DMS 273 (cell line): ENCODE data around the gene CRYBG2.
"Not testable (repeated sequence)": the region's sequence is repeated elsewhere in the genome, so short reads cannot be mapped to it uniquely, and the experiment has no call there.

Experiments
- DNase-seq: peaks from one replicate; lab custom pipeline; 2025; ENCODE audit not compliant: unreplicated experiment; lab: John Stamatoyannopoulos, UW

Gene CRYBG2

DNA sequence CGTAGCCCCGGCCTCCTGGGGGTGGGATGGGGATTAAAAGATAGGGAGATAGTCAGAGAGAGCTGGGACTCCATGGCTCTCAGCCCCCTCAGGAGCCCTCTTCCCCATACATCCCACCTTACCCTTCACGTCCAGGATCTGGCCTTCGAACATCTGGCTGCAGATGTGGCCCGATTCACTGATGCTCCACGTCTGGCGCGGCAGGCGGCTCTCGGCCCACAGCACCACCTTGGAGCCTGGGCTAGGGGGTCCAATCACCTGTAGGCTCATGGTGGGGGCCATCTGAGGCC, 31.9 kb downstream of the CRYBG2 start:
- DNase-seq = no peak

DNA sequence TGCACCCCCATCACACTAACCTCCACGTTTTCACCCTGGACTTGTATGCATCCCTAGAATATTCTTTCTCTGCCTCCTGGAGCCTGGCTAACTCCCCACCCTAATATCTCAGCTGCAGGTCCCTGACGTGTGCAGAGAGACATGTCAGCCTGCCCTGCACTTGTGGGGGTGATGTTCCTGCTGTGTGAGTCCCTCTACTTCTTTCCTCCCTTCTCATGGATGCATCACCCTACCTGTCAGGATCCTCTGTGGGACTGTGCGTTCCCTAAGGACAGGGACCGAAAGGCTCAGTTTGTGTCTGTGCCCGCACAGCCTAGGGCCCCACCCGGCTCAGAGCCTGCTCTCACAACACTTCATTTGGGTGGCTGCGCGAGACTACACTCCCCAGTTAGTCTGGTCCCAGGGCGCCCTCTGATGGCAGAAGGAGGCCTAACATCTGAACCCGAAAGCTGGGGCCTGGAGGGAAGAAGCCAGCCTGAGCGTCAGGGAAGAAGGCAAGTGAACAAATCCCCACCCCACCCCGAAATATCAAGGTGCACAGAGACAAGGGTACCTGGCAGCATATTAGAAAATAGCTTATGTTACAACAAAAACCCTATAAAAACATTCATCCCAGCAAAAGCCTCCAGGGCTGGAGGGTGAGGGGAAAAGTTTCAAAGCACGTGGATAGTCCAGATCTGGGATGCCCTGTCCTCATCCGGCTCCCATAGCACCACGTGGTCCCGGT, 32.5 kb downstream of the CRYBG2 start:
- peak; percentile 95 for DNase-seq

- no peak for DNase-seq
Observed at GRCh38 chr1:26320896-26321295, 33.0 kb downstream of the CRYBG2 start.

GRCh38 chr1:26318338-26319064, 35.4 kb downstream of the CRYBG2 start:
- peak; percentile 71 for DNase-seq

- no peak for DNase-seq
Observed at GRCh38 chr1:26317612-26318337, 36.2 kb downstream of the CRYBG2 start, which contains the start of gene CD52. TSS of gene CD52 (plus strand) at chr1:26317958. CDS start at chr1:26318018, 60 bp downstream.

DNA sequence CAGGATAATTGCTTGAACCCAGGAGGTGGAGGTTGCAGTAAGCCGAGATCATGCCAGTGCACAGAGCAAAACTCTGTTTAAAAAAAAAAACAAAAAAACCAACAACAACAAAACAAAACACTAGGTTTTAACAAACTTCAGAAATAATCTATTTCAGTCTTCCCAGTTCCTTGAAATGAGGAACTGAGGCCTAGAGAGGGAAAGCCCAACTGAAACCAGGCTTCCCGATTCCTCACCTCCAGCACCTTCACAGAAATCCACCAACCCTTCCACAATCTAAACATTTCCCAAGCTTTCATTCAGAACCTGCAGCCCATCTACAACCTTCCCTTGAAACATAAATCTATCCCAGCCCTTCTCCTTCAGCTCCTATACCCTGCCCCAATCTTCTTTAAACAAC, 36.8 kb downstream of the CRYBG2 start:
- no peak for DNase-seq

DNA sequence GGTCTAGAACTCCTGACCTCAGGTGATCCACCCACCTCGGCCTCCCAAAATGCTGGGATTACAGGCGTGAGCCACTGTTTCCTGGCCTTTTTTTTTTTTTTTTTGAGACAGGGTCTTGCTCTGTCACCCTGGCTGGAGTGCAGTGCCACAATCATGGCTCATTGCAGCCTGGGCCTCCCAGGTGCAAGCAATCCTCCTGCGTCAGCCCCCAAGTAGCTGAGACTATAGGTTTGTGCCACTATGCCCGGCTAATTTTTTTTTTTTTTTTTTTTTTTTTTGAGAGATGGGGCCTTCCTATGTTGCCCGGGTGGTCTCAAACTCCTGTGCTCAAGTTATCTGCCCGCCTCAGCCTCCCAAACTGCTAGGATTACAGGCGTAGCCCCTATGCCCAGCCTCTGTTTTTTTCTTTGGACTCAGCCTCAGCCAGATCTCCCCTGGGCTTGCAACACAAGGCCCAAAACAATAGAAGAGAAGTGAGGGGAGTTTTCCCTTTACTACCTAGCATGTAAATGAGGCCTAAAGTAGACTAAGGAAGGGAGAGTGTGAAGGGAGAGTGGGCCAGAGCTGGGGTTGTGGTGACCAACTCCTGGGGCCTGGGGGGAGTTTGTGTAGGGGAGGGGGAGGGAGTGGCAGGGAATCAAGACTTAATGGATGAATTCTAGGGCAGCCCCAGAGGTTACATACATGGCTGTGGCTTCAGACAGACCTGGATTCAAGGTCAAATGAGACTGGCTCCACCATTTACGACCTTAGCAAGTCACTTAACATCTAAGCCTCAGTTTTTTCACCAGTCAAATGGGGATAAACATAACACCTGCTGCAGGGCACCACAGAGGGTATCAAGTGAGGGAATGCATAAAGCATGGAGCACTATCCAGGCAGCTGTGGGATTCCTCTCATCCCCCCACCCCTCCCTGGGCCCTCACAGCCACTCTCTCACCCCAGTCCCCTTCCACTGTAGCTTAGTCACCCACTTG, 37.8 kb downstream of the CRYBG2 start:
- no peak for DNase-seq

DNA sequence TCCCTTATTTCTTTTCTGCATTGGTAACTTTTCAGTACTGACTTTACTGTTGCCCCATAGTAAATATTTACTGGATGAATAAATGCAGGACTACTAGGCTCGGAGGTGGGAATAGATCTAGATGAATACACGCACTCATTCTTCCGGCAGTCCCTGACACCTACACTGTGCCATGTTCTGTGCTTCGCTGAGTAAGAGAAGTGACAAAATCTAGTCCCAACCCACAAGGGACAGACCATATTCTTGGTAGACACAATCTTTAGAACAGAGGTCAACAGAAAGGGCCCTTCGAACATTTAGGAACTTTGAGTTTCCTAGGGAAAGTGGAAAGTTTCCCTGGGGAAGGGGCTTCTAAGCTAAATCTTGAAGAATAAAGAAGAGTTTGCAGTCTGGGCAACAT, 39.4 kb downstream of the CRYBG2 start:
- no peak for DNase-seq

DNA sequence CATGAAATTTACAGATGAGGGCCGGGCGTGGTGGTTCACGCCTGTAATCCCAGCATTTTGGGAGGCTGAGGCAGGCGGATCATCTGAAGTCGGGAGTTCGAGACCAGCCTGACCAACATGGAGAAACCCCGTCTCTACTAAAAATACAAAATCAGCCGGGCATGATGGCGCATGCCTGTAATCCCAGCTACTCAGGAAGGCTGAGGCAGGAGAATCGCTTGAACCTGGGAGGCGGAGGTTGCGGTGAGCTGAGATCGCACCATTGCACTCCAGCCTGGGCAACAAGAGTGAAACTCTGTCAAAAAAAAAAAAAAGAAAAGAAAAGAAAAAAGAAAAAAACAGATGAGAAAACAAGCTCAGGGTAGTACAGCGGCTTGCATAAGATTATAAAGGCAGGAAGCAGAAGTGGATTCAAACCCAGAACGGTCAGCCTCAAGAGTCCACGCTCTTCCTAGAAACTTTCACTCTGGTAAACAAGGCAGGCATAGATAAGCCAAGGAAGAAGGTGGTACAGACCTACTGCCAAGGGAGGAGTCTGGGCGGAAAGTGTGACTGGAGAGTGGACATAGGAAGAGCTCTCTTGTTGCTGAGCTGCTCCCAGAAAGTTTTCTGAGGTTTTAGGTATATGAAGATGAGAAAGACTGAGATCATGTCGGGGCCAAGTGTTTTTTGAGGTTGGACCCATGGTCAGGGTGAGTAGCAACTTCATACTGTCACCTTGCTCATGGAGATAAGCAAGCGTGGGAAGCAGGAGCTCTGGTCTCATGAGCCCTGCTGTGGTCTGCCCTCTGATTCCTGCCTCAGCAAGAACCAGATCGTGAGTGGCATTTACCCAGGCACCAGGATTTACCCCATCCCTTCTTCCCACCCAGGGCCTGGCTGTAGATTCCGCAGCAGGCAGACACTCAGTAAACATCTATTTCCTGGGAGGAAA, 45.7 kb downstream of the CRYBG2 start:
- DNase-seq = not testable (repeated sequence)

DNA sequence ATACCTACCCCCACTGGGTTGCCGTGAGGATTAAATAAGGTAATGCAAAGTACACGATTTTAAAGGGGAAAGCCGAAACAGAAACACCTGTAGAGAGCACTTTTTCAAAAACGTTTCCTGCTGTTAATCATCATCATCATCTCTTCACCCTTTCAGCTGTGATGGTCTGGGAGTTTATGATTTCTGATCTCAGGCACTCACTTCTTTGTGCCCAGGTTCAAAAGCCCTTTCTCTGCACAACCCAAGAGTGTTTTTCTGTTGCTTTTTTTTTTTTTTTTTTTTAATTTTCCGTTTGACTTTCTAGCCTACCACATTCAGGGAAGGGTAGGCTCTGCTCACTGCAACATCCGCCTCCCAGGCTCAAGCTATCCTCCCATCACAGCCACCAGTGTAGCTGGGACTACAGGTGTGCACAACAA, 46.6 kb downstream of the CRYBG2 start:
- no peak for DNase-seq

DNA sequence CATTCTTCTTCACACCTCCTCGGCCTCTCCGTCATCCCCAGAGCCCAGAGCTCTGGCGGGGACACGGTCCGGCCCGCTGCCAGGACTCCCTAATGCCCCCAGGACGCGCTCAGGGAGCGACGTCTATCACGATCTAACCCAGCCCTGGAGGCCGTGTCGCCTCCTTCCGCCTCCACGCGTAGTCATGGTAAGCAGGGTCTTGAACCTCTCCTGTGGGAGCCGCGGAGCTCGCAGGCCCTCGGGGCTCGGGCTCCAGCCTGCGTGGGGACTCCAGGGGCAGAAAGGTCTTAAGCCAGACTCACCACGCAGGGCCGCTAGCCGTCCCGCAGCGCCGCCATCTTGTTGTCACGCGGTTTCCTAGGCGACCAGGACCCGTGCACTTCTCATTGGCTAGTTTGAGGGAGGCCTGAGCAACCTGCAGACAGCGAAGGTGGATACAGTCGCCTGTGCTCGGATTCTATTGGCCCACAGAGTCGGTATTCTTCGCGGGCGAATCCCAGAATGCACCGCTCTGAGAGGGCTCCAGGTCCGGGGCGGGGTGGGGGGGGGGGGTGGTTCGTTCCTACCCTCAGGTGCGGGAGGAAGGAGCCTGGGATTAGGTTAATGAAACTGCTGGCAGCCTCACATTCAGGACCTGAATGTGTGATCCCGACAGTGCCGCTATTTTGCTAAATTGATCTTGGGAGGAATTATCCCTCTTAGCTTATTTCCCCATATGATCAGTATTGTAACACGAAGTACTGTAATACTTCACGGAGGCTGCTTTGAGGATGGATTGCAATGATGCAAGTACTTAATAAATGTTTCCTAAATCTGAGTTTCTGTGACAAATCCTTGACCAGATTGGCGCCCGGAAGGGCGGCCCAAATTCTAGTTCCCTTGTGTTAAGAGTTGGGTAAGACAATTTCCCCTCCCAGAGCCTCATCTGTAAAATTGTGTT, 47.4 kb downstream of the CRYBG2 start, which contains the start of gene UBXN11:
Gene UBXN11, minus strand, starts transcription at position 347 of the 940 bp plus-strand sequence. CDS start 3,753 bp downstream, outside the sequence.
- peak; percentile 98 for DNase-seq

DNA sequence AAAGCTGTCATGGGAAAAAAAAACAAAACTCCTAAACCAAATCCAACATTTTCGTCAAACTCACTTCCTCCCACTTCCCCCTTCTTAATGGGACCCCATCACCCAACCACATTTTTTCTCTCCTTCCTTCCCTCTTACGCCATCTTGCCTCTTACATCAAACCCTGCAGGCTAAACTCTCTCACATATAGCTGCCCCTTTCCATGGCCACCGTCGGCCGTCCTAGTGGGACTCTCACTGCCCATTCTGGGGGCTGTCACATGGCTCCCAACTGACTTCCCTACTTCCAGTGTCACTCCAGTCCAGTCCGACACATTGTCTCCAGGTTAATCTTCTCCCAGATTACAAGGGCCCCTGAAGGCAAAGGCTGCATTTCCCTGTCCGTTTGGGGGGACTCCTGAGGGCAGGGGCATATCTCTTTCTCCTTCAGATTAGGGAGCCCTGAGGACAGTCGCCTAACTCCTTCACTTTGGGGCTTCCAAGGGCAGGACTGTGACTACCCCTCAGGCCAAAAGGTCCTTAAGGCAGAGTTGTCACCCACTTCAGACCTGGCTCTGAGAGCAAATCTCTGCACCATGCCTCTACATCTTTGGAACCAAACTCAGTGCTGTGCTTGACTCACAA, 48.2 kb downstream of the CRYBG2 start:
- DNase-seq = no peak

- DNase-seq = peak; percentile 39
Observed at GRCh38 chr1:26302733-26303405, 51.1 kb downstream of the CRYBG2 start.

DNA sequence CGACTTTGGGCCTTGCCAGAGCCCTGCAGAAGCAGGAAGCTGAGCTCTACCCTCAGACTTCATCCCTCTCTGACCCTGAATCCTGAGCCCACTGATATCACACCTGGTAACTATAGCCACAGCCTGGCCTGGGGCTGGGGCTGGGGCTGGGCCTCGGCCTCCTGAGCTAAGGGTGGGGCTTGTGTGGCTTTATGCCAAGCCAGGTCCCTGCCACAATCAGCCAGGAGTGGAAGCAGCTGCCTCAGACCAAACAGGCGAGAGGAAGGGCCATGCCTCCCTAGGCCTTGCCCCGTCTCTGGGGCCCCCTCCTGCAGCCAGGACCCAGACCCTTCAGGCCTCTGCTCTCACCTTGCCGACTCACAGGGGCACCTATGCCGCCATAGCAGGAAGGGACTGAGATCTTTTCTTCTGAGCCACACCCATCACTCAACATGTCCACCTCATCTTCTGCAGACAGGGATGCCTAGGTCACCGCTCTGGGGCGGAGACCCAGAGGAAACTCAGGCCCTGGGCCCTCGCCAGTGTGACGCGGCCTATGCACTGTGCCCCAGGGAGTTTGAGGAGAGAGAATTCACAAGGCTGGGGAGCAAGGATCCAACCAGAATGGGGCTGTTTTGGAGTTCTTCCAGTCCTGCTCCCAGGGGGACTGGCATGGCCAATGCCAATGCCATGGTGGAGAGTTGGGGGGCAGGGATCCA, 53.2 kb downstream of the CRYBG2 start:
- DNase-seq = no peak

DNA sequence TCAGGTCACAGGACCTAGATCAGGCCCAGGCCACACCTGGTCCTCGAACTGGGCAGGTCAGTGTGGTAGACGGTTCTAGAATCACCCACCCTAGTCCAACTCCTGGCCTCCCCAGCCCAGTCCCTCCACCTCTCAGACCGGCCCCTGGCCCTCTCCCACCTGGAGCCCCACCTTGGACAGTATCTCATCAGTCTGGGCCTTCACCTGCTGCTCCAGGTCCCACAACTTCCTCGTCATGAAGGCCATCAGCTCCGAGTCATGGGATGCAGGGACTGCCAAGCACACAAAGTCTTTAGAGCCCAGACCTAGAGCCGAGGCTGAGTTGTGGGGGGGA, 56.2 kb downstream of the CRYBG2 start:
- no peak for DNase-seq

- DNase-seq = no peak
Observed at GRCh38 chr1:26297057-26297790, 56.7 kb downstream of the CRYBG2 start.
